Body of pancreas (tissue), 4 donors: ENCODE measurements around the gene KLHL29.

Source experiments
- CTCF ChIP-seq, 7 experiments: fragments of 450-650 bp in 4 of 7; fragments of 200-600 bp in 3 of 7; sonication (generic) in 3 of 7; IDR thresholded peaks; one replicate each; pipeline ENCODE4 v1.5.1; 2016 to 2019; ENCODE audit warnings: antibody characterized with exemption in 7 of 7
- POLR2A ChIP-seq, 3 donors: fragments of 450-650 bp; IDR thresholded peaks; one replicate each; pipeline ENCODE4 v1.6.1; 2016; ENCODE audit warnings: antibody characterized with exemption in 3 of 3, mild to moderate bottlenecking in 2 of 3

DNA sequence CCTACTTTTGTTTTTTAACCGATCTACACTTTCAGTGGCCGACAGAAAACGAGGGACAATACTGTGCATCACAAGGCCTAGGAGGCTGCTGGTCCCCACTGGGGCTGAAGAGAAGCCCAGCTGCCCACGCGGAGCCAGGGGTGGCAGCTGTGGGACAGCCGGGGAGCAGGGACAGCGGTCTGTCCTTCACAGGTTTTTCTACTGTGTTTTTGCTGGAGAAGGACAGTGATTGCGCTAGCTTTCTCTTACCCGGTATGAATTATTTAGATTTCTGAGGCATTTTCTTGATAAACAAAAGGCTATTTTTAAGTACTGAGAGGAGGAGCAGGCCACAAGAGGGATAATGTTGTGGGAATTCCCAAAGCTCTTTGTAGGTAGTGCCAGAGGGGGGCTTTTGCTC, 322.1 kb downstream of the KLHL29 start:
- no peak for TF ChIP-seq POLR2A (IDR thresholded peaks at IDR 0.05)
- no peak for TF ChIP-seq CTCF (IDR thresholded peaks at IDR 0.05)
